ENCODE data around the gene MME.

- TF ChIP-seq CTCF (conservative IDR thresholded peaks at IDR 0.05) (no peak), ZFX (IDR thresholded peaks at IDR 0.05) (no peak)
Observed at GRCh38 chr3:155217591-155217990, 137.5 kb downstream of the MME start.

Data from C4-2B (cell line).